ENCODE measurements around the gene EFHC1. TPM values are rescaled to one million over a fixed set of nuclear protein-coding genes. Genes with fewer than 3 reads are reported as not detected.

EFHC1 gene
- total RNA-seq, 4 donors from 2014 or later: 14.0 to 63.0 (median 27.6) TPM

DNA sequence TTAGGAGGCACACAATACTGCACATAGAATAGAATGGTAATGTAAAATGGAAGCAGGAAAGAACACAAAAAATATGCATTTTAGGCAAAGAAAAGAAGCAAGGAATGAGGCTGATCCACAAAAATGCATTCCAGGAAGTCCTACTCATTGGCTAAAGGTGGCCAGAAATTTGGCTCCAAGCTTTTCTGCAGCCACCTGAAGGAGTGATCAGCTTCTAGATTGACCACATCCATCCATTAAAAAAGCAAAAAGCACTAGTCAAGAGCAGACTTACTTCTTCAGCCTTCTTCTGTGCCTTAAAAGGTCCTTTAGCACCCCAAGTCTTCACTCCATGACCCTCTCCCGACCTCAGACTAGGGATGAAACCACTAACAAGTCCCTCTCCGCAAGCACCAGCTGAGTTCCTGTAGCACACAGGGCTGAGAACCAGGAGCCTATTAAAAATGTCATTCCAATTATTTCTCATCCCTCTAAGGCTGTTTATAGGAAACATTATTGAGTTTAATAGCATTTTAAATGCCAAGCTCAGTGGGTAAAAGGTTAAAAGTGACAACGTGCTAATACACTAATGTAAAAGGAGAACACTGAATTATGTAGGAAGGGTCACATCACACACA is 120.3 kb downstream of the EFHC1 start:
- no peaks in the 10 kb centered on the region for H3K9me3 ChIP-seq
- H3K27ac ChIP-seq: no peak overlapping the region
- 73% methylated on average over 3 of the region's 3 CpGs for WGBS
- peaks cover 60% of the 10 kb centered on the region for H3K4me1 ChIP-seq
- H3K27me3 ChIP-seq: no peaks in the 10 kb centered on the region
- TF ChIP-seq EP300 (IDR thresholded peaks at IDR 0.05) (no peak), POLR2AphosphoS5 (IDR thresholded peaks at IDR 0.05) (no peak), POLR2A (IDR thresholded peaks at IDR 0.05) (no peak)
- TF ChIP-seq, protein P1, sequence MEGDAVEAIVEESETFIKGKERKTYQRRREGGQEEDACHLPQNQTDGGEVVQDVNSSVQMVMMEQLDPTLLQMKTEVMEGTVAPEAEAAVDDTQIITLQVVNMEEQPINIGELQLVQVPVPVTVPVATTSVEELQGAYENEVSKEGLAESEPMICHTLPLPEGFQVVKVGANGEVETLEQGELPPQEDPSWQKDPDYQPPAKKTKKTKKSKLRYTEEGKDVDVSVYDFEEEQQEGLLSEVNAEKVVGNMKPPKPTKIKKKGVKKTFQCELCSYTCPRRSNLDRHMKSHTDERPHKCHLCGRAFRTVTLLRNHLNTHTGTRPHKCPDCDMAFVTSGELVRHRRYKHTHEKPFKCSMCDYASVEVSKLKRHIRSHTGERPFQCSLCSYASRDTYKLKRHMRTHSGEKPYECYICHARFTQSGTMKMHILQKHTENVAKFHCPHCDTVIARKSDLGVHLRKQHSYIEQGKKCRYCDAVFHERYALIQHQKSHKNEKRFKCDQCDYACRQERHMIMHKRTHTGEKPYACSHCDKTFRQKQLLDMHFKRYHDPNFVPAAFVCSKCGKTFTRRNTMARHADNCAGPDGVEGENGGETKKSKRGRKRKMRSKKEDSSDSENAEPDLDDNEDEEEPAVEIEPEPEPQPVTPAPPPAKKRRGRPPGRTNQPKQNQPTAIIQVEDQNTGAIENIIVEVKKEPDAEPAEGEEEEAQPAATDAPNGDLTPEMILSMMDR (IDR thresholded peaks at IDR 0.05): no peak
- no peak for DNase-seq (ENCODE audit: low spot score in 2 of 2)
- peaks cover 2% of the 10 kb centered on the region for H3K36me3 ChIP-seq
- H3K4me3 ChIP-seq: no peak overlapping the region

DNA sequence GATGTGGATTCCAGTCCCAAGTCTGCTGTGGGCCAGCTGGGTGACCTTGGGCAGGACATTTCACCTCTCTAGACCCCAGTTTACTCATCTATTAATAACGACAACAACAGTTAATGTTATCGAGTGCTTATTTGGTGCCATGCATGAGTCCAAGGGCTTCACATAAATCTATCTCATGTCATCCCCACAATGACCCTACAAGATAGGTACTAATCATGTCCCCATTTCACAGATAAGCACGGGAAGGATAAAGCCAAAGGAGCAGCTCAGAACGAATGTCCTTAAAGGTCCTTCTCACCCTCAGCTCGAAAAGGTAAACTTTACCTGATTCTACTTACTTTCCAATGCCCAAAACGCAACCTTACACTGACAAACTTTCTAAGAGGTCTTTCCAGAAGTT is 121.0 kb downstream of the EFHC1 start:
- Histone ChIP-seq H3K4me1 (peaks cover 68% of the 10 kb centered on the region), H3K27me3 (no peaks in the 10 kb centered on the region), H3K36me3 (no peaks in the 10 kb centered on the region), H3K9me3 (no peaks in the 10 kb centered on the region), H3K4me3 (no peak overlapping the region), H3K27ac (no peak overlapping the region)
- WGBS: 93% methylated on average over 6 of the region's 6 CpGs
- no peak for TF ChIP-seq EP300 (IDR thresholded peaks at IDR 0.05)
- no peak for DNase-seq (ENCODE audit: low spot score in 2 of 2)

DNA sequence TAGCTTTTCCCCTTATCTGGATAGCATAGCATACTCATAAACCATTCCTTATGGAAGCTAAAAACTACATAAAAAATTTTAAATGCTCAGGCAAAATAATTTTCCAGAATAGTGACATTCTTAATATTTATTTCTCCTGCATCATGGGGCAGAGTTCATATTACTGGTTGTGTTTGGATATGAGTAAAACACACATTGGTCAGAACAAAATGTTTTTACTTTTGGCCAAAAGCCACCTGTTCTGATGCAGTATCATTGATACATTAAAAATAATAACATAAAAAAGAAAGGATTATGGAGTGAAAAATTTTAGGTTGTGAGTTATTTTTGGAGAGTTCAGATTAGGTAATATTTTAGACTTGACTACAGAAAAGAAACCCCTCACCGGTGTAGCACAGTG is 123.1 kb downstream of the EFHC1 start:
- peaks cover 63% of the 10 kb centered on the region for H3K4me1 ChIP-seq
- no peaks in the 10 kb centered on the region for H3K27me3 ChIP-seq
- H3K27ac ChIP-seq: peak overlapping the region; percentile 28
- H3K9me3 ChIP-seq: no peaks in the 10 kb centered on the region
- H3K4me3 ChIP-seq: no peak overlapping the region
- TF ChIP-seq EP300 (IDR thresholded peaks at IDR 0.05) (no peak), POLR2A (IDR thresholded peaks at IDR 0.05) (no peak), POLR2AphosphoS5 (IDR thresholded peaks at IDR 0.05) (no peak)
- TF ChIP-seq, protein P1 (IDR thresholded peaks at IDR 0.05): no peak
- H3K36me3 ChIP-seq: no peaks in the 10 kb centered on the region
- DNase-seq (ENCODE audit: low spot score in 2 of 2): no peak
- 67% methylated on average over 1 of the region's 1 CpG for WGBS

DNA sequence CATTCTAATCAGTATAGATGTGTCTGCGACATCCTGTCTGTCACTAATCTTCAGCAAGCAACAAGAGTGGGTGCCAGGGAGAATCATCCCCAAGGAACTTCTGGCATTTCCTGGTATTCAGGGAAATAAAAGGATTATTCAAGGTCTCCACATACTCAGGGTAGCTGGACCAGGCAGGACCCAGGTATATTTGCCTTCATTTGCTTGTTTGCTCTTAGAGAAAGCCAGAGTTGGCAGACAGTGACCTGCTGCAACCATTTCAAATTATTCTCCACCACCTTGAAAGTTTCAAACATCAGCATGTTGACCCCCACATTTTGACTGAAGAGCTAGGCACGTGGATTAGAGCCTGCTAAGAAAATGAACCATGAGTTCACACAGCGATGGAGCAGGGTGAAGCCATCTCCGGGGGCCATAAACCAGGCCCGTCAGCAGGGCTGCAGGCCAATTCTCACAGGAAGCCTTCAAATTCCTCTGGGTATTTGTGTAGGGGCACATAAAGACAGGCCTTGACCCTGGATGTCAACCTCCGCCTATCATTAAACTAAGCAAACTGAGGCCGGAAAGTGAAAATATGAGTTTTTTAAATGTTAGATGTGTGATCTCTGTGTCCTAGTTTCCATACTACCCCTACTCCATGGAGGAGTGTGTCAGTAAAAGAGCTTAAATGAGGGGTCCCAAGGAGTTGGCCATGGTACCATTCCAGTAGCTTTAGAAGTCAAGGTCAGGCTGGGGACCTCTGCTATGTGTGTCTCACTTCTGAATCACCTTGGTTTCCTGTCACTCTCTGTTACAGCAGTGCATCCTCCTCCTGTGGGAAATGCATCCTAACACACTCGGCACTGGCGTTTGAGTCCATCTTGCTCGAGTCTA is 123.8 kb downstream of the EFHC1 start:
- Histone ChIP-seq H3K36me3 (no peaks in the 10 kb centered on the region), H3K4me1 (peaks cover 58% of the 10 kb centered on the region), H3K9me3 (no peaks in the 10 kb centered on the region), H3K27ac (peak overlapping the region; percentile 54), H3K4me3 (no peak overlapping the region), H3K27me3 (no peaks in the 10 kb centered on the region)
- no peak for TF ChIP-seq POLR2AphosphoS5 (IDR thresholded peaks at IDR 0.05)
- TF ChIP-seq POLR2A (IDR thresholded peaks at IDR 0.05): no peak
- DNase-seq (ENCODE audit: low spot score in 2 of 2): no peak
- 78% methylated on average over 10 of the region's 10 CpGs for WGBS

DNA sequence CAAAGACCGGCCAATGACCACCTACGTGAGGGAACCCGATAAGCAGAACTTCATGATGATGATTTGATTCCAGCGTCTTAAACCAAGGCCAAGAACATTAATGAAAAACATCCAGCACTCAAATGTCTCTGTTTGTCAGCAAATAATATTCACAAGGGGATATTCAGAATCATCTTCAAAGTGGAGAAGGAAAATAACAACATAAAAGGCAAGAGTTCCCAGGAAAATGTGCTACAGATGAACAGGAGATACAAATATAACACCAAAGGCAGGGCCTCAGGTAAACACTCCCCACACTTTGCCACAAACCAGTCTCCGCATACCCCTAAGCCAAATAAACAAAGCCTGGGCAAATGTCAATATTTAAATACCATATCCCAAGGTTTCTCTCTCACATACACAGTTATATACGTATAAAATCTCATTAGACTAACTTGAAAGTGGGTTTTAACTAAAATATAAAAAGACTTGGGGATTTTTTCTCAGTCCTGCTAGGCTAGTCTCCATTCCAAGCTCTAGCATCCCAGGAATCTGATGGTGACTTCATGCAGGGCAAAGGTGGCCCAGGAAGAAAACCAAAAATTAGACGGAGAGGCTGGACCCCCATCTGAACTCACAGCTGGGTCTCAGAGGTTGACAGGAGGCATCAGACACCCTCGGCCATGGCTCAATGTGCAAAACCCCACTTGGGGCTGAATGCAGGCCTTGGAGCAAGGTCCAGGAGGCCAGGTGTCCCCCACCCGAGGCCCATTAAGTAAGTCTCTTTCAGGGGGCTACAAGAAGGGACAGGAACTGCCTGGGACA is 124.7 kb downstream of the EFHC1 start:
- TF ChIP-seq POLR2A (IDR thresholded peaks at IDR 0.05) (no peak), EP300 (IDR thresholded peaks at IDR 0.05) (no peak), POLR2AphosphoS5 (IDR thresholded peaks at IDR 0.05) (no peak)
- TF ChIP-seq, protein P1 (IDR thresholded peaks at IDR 0.05): no peak
- Histone ChIP-seq H3K4me3 (no peak overlapping the region), H3K36me3 (no peaks in the 10 kb centered on the region), H3K9me3 (no peaks in the 10 kb centered on the region), H3K4me1 (peaks cover 54% of the 10 kb centered on the region), H3K27me3 (no peaks in the 10 kb centered on the region), H3K27ac (peak overlapping the region; percentile 54)
- 82% methylated on average over 9 of the region's 9 CpGs for WGBS
- DNase-seq (ENCODE audit: low spot score in 2 of 2): no peak
